Neural cell (in vitro differentiated cells): ENCODE data around the gene KRT27.

Source experiments
- EZH2 ChIP-seq: fragments of 200-600, 300-800 bp; shearing (Covaris generic), sonication (generic); IDR thresholded peaks from 2 replicates; pipeline ENCODE4 v1.6.1; 2014; ENCODE audit warnings: antibody characterized with exemption, low read length, borderline replicate concordance, mild to moderate bottlenecking; ENCODE audit not compliant: insufficient read depth, poor library complexity, severe bottlenecking
- MXI1 ChIP-seq: fragments of 450-650 bp; conservative IDR thresholded peaks from 2 replicates; pipeline ENCODE4 v1.6.1; 2014; ENCODE audit warnings: antibody characterized with exemption, mild to moderate bottlenecking; ENCODE audit not compliant: poor library complexity, severe bottlenecking
- POLR2AphosphoS5 ChIP-seq: IDR thresholded peaks from 2 replicates; pipeline ENCODE4 v1.6.1; 2012
- RAD21 ChIP-seq: fragments of 450-650 bp; conservative IDR thresholded peaks from 2 replicates; pipeline ENCODE4 v1.6.1; 2014; ENCODE audit warnings: antibody characterized with exemption, mild to moderate bottlenecking, moderate library complexity
- TAF1 ChIP-seq: IDR thresholded peaks from 2 replicates; pipeline ENCODE4 v1.6.1; 2012; ENCODE audit warnings: low read depth
- TF ChIP-seq, protein P1 (sequence below): fragments of 450-650 bp; IDR thresholded peaks from 2 replicates; pipeline ENCODE4 v1.5.1; 2014; ENCODE audit warnings: antibody characterized with exemption, mild to moderate bottlenecking, moderate library complexity; ENCODE audit not compliant: poor library complexity, severe bottlenecking
- TF ChIP-seq, protein P2 (sequence below): IDR thresholded peaks from 2 replicates; pipeline ENCODE4 v1.6.1; 2012; ENCODE audit warnings: borderline replicate concordance

DNA sequence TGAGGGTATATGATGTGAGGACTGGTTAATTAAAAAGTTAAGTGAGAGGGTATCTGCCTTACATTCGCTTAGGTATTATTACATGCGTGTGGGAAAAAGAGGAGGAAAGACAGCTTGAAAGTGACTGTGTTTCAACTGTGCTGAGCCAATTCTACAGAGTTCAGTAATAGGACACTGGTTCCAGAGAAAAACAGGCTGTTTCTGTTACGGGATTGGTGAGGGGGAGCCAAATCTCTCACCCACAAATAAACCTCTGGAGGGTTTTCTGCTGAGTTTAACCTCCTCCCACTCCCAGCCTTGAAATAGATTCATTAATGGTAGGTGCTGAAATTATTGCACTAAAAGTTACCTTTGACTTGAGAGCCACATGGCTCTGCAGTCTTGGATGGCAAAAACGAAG lies 6.4 kb downstream of the KRT27 start:
- TF ChIP-seq EZH2 (no peak), POLR2AphosphoS5 (no peak), TAF1 (no peak), RAD21 (no peak), MXI1 (no peak)
- TF ChIP-seq, protein P1, sequence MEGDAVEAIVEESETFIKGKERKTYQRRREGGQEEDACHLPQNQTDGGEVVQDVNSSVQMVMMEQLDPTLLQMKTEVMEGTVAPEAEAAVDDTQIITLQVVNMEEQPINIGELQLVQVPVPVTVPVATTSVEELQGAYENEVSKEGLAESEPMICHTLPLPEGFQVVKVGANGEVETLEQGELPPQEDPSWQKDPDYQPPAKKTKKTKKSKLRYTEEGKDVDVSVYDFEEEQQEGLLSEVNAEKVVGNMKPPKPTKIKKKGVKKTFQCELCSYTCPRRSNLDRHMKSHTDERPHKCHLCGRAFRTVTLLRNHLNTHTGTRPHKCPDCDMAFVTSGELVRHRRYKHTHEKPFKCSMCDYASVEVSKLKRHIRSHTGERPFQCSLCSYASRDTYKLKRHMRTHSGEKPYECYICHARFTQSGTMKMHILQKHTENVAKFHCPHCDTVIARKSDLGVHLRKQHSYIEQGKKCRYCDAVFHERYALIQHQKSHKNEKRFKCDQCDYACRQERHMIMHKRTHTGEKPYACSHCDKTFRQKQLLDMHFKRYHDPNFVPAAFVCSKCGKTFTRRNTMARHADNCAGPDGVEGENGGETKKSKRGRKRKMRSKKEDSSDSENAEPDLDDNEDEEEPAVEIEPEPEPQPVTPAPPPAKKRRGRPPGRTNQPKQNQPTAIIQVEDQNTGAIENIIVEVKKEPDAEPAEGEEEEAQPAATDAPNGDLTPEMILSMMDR = no peak
- TF ChIP-seq, protein P2, sequence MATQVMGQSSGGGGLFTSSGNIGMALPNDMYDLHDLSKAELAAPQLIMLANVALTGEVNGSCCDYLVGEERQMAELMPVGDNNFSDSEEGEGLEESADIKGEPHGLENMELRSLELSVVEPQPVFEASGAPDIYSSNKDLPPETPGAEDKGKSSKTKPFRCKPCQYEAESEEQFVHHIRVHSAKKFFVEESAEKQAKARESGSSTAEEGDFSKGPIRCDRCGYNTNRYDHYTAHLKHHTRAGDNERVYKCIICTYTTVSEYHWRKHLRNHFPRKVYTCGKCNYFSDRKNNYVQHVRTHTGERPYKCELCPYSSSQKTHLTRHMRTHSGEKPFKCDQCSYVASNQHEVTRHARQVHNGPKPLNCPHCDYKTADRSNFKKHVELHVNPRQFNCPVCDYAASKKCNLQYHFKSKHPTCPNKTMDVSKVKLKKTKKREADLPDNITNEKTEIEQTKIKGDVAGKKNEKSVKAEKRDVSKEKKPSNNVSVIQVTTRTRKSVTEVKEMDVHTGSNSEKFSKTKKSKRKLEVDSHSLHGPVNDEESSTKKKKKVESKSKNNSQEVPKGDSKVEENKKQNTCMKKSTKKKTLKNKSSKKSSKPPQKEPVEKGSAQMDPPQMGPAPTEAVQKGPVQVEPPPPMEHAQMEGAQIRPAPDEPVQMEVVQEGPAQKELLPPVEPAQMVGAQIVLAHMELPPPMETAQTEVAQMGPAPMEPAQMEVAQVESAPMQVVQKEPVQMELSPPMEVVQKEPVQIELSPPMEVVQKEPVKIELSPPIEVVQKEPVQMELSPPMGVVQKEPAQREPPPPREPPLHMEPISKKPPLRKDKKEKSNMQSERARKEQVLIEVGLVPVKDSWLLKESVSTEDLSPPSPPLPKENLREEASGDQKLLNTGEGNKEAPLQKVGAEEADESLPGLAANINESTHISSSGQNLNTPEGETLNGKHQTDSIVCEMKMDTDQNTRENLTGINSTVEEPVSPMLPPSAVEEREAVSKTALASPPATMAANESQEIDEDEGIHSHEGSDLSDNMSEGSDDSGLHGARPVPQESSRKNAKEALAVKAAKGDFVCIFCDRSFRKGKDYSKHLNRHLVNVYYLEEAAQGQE = no peak
